WERI-Rb-1 (cell line): Measurements from ENCODE around the gene ZNF699.

Source experiments
- DNase-seq: peaks from one replicate; pipeline ENCODE4 v3.0.0-alpha.2; 2020
- H3K27ac ChIP-seq: fragments of 250-450 bp; sonication (Bioruptor Pico); 2 replicates; pipeline ENCODE4 v1.5.1; 2020; ENCODE audit warnings: mild to moderate bottlenecking, moderate library complexity
- H3K27me3 ChIP-seq: fragments of 250-450 bp; sonication (Bioruptor Pico); 2 replicates; pipeline ENCODE4 v1.5.1; 2021; ENCODE audit warnings: mild to moderate bottlenecking, low read depth, moderate library complexity; ENCODE audit not compliant: insufficient read depth, severe bottlenecking
- H3K36me3 ChIP-seq: fragments of 250-450 bp; sonication (Bioruptor Pico); 2 replicates; pipeline ENCODE4 v1.5.1; 2020; ENCODE audit warnings: mild to moderate bottlenecking, moderate library complexity
- H3K4me3 ChIP-seq: 2 replicates; pipeline ENCODE4 v1.5.1; 2011; ENCODE audit warnings: low read depth, mild to moderate bottlenecking, control low read depth, low read length
- H3K9me3 ChIP-seq: fragments of 250-450 bp; sonication (Bioruptor Pico); 2 replicates; pipeline ENCODE4 v1.5.1; 2021; ENCODE audit warnings: mild to moderate bottlenecking, moderate library complexity; ENCODE audit not compliant: severe bottlenecking
- CTCF ChIP-seq: IDR thresholded peaks from 2 replicates; pipeline ENCODE4 v1.5.1; 2011; ENCODE audit warnings: low read depth, mild to moderate bottlenecking, control low read depth, inconsistent platforms, low read length

ZNF699 gene

GRCh38 chr19:9309139-9309973, at the start of gene ZNF699:
TSS of gene ZNF699 (minus strand) at chr19:9309838. CDS start at chr19:9305119, 4,719 bp downstream.
- no peaks in the 10 kb centered on the region for H3K9me3 ChIP-seq
- no peaks in the 10 kb centered on the region for H3K27me3 ChIP-seq
- peak within 1 kb of the TSS; percentile 88 for H3K27ac ChIP-seq
- DNase-seq = peak; percentile 99
- no peaks in the 10 kb centered on the region for H3K36me3 ChIP-seq
- peak within 1 kb of the TSS; percentile 69 for H3K4me3 ChIP-seq
- no peak for TF ChIP-seq CTCF

GRCh38 chr19:9354651-9355050, 45.0 kb upstream of the ZNF699 start:
- Histone ChIP-seq H3K9me3 (no peaks in the 10 kb centered on the region), H3K27ac (no peak overlapping the region), H3K27me3 (no peaks in the 10 kb centered on the region), H3K4me3 (no peak overlapping the region), H3K36me3 (no peaks in the 10 kb centered on the region)
- TF ChIP-seq CTCF = no peak
- no peak for DNase-seq

- Histone ChIP-seq H3K27me3 (no peaks in the 10 kb centered on the region), H3K27ac (no peak overlapping the region), H3K36me3 (no peaks in the 10 kb centered on the region), H3K4me3 (no peak overlapping the region), H3K9me3 (no peaks in the 10 kb centered on the region)
- no peak for TF ChIP-seq CTCF
- DNase-seq = no peak
Observed at GRCh38 chr19:9353011-9353410, 43.4 kb upstream of the ZNF699 start.

- Histone ChIP-seq H3K27me3 (no peaks in the 10 kb centered on the region), H3K36me3 (no peaks in the 10 kb centered on the region), H3K4me3 (no peak overlapping the region), H3K27ac (no peak overlapping the region), H3K9me3 (peaks cover 2% of the 10 kb centered on the region)
- TF ChIP-seq CTCF = no peak
- no peak for DNase-seq
Observed at GRCh38 chr19:9352505-9352904, 42.9 kb upstream of the ZNF699 start.

GRCh38 chr19:9348671-9349070, 39.0 kb upstream of the ZNF699 start:
- Histone ChIP-seq H3K36me3 (peaks cover 3% of the 10 kb centered on the region), H3K27me3 (no peaks in the 10 kb centered on the region), H3K9me3 (peaks cover 18% of the 10 kb centered on the region), H3K4me3 (no peak overlapping the region), H3K27ac (no peak overlapping the region)
- no peak for DNase-seq
- no peak for TF ChIP-seq CTCF
